ENCODE measurements around the gene TRIM41.
"Not testable (repeated sequence)": the region's sequence is repeated elsewhere in the genome, so short reads cannot be mapped to it uniquely, and the experiment has no call there.

TRIM41 gene

DNA sequence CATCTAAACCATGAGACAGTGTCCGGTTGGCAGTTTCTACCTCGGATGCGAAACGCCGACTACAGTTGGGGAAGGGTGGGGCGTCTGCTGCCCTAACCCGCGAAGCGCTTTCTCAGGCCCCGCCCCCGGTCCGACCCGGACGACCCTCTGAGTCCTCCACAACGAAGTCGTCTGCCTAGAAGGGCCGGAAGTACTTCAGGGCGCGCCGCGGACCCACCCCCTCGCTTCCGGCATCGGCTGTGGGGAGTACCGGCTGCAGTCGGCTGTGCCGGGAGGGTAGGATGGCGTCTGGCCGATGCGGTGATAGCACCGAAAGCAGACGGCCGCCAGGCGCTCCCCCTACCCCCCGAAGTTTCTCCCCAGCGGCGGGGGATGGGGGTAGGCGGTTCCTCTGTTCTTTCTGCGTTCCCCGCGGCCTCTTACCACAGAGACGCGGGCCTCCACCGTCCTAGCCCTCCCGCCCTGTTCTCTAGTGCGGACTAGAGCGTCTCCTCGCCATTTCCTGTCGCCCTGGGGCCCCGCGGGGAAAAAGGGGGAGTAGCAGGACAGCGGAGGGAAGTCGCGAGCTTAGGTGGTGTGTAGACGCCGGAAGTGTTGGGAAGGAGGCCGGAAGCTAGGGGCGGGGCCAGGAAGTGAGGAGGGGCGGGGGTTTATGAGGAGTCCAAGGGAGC, at the start of gene TRIM41:
TSS of gene TRIM41 (plus strand) at position 224 of the 671 bp plus-strand sequence. CDS start 719 bp downstream, outside the sequence.
- DNase-seq: peak; percentile 99

DNA sequence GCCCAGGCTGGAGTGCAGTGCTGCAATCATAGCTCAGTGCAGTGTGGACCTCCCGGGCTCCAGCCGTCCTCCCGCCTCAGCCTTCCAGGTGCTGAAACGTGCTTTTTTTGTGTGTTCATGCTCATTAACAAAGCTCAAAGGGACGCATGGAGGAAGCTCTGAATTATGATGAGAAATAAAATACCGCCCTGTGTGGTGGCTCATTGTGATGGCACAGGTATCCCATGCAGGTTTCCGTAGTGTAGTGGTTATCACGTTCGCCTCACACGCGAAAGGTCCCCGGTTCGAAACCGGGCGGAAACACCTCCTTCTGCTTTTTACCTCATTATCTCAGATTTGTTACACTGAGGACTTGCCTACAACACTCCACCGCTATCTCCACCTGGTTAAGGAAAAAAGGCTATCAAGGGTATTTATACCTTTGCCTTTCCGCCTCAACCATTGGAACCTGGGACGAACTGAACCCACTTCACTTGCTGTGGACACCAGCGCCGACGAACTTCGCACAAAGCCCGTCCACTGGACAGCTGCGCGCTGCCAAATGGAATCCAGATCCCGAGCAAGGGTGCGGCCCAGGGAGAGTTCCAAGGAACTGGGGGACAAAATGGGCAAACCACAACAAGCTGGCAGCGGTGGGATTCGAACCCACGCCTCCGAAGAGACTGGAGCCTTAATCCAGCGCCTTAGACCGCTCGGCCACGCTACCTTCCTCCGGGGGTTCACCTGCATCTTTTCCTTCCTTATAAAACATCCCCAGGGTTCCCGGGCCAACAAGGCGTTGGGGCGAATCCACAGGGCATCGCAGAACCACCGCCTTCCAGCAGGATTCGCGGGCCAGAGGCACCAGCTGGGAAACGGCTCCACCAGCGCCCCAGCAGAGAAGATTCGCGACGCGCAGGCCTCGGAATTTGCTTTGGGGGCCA, 49.4 kb upstream of the TRIM41 start:
- DNase-seq: peak; percentile 90

DNA sequence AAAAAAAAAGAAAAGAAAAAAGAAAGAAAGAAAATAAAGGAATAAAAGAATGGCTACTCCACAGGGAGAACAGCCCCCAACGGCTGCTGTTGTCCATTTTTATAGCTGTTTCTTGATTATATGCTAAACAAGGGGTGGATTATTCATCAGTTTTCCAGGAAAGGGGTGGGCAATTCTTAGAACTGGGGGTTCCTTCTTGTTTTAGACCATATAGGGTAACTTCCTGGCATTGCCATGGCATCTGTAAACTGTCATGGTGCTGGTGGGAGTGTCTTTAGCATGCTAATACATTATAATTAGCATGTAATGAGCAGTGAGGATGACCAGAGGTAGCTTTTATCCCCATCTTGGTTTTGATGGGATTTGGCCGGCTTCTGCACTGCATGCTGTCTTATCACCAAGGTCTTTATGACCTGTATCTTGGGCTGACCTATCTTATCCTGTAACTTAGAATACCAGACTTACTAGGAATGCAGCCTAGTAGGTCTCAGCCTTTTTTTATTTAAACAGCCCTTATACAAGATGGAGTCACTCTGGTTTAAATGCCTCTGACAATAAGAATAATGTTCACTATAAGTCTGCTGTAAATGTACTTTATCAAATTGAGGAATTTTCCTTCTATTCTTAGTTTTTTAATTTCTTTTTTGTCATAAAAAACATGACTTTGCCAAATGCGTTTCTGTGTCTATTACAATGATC, 46.7 kb upstream of the TRIM41 start:
- no peak for DNase-seq

DNA sequence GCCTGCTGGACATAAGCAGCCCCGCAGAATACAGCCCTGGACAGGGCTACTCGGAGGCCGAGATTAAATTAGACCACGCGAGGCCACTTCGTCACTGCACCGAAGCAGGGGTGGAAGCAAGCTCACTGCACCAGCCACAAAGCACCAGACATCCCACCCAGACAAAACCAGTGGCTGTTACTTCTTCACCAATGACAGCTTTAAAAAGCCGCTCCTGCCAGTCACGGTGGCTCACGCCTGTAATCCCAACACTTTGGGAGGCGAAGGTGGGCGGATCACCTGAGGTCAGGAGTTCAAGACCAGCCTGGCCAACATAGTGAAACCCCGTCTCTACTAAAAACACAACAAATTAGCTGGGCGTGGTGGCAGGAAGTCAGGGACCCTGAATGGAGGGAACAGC, 45.5 kb upstream of the TRIM41 start:
- DNase-seq: not testable (repeated sequence)

DNA sequence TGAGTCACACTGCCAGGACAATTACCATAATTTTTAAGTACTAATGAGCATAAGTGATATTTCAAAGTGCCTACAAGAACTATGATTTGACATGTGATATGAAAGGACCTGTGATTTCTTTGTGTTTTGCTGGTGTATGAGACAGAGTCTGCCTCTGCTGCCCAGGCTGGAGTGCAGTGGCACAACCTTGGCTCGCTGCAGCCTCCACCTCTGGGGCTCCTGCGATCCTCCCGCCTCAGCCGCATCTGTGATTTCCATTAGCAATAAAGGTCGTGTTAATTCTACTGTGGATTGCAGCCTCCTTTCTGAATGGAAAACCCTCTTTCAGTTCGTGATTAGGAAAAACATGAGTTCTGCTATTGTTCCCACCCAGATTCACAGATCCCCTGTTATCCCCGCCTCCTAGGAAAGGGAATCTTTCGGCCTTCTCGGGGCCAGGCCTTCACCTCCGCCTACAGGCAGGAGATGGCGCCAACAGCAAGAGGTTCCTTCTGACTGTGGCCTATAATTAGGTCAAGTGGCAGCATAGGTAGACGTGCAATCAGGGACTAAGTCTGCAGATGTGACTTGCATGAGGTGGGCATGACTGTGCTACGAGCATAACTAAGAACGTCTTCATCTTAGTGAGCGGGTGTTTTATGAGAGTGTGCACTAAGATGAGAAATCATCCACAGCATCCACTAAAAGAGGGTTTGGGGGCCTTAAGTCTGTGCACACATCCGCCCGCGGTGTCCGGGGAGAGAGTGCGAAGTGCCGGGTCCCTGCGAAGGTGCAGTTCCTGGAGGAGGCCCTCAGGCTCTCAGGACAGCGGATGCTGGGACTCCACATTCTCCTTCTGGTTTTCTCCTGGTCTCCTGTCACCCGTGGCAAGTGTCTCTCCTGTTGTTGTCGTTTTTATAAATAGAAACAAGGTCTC, 41.2 kb upstream of the TRIM41 start:
- peak; percentile 65 for DNase-seq

DNA sequence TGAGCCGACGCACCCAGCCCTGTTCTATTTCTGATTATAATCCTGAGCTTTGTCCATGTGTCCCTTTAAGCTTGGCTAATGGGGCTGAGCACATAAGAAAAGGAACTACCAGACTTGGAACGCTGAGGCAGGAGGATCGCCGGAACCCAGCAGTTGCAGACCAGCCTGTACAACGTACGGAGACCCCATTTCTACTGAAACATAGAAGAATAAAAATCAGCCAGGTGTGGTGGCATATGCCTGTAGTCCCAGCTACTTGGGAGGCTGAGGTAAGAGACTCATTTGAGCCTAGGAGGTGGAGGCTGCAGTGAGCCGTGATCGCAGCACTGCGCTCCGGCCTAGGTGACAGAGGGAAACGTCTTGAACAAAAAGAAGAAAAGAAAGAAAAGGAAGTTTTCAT, 40.4 kb upstream of the TRIM41 start:
- DNase-seq: no peak

DNA sequence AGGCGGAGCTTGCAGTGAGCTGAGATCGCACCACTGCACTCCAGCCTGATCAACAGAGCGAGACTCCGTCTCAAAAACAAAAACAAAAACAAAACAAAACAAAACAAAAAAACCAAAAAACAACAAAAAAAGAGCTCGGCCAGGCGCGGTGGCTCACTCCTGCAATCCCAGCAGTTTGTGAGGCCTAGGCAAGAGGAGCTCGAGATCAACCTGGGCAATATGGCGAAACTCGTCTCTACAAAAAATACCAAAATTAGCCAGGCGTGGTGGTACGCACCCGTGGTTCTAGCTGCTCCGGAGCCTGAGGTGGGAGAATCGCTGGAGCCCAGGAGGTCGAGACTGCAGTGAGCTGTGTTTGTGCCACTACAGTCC, 38.2 kb upstream of the TRIM41 start:
- no peak for DNase-seq

DNA sequence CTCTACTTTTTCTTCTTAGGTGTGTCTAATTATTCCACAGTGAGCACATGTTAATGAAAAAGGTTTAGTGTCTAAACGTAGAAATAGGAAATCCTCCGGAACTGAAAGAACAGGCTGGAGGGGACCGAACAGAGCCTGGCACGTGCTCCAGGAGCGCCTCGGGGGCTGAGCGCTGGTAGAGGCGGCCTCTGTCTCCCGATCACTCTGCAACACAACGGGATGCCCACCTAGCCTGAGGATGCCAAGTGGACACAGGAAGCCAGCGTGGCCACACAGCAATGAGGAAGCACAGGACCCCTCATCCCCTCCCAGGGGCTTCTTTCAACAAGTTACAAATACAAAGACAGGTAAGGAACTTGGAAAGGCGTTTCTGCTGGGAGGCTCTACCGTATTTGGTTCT, 37.5 kb upstream of the TRIM41 start:
- no peak for DNase-seq

DNA sequence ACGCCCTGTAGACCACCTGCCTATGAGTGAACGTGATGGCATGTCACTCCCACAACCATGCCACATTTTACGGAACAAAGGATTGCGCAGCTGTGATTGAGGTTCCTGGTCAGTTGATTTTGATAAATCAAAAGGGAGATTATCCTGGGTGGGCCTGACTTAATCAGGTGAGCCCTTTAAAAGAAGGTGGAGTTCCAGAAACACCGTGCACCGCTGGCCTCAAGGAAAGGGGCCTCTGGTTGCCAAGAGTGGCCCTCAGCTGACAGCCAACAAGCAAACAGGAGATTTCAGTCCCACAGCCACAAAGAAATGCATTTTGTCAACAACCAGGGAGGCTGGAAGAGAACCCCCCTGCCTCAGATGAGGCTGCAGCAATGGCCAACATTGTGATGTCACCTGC, 37.1 kb upstream of the TRIM41 start:
- no peak for DNase-seq

DNA sequence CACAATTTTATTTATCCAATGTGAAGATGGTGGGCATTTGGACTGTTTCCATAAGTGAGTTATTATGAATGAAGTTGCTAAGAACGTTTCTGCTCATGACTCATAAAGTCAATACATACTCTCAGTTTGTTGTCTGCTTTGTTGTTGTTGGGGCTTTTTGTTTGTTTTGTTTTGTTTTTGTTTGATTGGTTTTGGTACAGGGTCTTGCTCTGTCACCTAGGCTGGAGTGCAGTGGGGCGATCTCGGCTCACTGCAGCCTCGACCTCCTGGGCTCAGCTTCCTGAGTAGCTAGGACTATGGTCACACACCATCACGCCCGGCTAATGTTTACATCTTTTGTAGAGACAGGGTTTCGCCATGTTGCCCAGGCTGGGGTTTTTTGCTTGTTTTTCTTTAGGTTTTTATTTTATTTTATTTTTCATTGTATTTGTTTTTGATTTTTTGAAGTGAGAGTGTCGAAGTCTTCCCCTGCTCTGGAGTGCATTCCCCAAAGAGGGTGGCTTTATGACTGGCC, 36.0 kb upstream of the TRIM41 start:
- DNase-seq: no peak

DNA sequence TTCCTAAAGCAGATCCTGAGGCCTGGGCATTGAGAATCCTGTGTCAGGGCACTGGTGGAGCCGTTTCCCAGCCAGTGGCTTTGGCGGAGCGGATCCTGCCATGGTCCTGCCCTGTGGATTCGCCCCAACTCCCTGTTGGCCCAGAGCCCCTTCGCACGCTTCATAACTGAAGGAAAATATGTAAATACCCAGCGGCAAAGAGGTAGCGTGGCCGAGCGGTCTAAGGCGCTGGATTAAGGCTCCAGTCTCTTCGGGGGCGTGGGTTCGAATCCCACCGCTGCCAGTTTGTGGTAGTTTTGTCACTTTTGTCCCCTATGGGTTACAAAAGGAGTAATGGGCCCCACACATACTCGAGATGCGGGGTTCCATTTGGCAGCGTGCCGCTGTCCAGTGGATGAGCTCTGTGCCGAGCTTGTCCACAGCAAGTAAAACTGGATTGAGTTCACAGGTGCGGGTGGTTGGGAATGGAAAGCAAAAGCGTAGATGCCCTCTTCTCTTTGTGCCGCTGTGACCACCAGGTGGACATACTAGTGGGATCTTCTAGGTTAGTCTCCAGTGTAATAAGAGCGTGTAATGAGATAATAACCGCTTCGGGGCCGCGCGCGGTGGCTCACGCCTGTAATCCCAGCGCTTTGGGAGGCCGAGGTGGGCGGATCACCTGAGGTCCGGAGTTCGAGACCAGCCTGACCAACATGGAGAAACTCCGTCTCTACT, 35.4 kb upstream of the TRIM41 start:
- DNase-seq: peak; percentile 88

DNA sequence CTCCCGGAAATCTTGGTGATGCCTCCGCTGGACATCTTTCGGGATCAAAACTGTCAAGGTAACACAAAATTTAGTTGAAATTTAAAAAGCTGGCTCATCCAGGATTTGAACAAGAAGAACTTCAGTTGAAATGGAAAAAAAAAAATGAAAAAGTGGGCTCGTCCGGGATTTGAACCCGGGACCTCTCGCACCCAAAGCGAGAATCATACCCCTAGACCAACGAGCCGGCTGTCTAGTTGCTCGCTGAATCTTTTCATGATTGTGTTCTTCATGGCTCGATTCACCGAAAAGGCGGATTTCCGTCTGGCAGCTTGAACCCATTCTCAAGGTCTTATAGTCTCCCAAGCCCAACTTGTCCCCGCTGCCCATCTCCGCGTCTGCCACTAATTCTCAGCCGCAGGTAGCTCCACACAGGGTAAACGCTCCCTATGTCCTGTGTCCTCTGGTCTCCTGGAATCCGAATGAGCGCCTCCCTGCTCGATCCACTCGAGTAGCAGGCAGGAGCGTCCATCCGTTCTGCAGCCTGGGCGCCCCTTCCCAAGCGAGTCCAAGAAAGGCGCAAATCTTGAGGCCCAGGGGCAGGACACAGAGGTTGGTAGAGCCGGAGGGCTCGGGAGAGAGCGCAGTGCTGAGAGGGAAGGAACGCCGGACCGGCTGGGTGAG, 34.2 kb upstream of the TRIM41 start:
- DNase-seq: peak; percentile 88

DNA sequence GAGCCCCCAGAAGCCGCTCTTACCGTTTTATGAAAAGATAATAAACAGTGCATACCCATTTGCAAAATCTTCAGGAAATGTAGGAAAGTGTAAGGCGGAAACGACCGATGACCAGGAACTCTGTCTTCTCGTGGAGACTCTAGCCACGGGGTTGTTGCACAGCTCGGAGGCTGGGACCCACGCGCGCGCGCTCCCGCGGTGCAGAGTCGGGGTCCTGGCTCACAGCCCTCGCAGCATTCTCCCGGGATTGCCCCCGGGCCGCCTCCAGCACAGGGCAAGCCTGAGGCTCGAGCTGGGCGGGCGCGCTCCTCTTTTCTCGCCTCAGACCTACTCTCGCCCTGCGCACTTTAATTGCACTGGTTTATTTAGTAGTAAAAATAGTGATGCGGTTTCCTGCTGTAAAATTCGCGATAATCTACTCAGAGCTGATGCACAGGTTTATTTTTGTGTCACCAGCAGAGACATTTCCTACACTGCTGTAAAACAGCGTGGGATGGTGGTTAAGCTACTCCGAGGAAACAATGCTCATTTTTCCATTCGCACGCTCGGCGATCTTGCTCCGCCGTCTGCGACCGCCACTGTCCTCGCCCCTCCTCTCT, 33.6 kb upstream of the TRIM41 start:
- peak; percentile 79 for DNase-seq

DNA sequence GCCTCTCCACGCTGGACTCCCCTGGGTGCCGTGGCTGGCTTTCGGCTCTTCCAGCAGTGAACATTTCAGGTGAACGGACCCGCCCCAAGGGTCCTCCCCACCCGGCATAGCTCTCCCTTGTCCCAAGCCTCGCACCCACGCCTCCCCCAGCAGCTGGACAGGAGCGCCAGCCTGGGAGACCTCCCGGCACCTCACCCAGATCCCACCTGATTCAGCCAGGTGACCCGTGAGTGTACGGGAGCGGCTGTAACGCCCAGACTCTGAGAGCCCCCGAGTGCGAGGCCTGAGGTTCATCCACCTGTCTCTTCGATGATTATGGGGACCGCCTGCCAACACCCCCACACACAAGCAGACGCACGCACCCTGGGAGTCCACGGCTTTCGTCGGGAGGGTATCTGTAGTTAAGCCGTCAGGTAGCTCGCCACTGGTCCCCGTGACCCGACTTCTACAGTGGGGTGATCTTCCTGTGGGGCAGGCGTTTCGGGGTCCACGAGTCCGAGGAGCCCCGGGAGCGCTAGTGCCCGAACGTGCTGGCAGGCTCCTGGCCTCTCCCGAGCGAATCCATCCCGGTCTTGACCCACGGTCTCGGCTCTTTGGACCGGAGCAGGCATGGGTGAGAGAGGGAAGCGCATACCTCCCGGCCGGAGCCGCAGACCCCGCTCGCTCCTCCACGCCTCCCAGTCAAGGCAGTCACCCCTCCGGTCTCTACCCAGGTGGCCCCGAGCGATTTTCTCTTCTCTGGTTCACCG, 32.9 kb upstream of the TRIM41 start:
- DNase-seq: peak; percentile 61

DNA sequence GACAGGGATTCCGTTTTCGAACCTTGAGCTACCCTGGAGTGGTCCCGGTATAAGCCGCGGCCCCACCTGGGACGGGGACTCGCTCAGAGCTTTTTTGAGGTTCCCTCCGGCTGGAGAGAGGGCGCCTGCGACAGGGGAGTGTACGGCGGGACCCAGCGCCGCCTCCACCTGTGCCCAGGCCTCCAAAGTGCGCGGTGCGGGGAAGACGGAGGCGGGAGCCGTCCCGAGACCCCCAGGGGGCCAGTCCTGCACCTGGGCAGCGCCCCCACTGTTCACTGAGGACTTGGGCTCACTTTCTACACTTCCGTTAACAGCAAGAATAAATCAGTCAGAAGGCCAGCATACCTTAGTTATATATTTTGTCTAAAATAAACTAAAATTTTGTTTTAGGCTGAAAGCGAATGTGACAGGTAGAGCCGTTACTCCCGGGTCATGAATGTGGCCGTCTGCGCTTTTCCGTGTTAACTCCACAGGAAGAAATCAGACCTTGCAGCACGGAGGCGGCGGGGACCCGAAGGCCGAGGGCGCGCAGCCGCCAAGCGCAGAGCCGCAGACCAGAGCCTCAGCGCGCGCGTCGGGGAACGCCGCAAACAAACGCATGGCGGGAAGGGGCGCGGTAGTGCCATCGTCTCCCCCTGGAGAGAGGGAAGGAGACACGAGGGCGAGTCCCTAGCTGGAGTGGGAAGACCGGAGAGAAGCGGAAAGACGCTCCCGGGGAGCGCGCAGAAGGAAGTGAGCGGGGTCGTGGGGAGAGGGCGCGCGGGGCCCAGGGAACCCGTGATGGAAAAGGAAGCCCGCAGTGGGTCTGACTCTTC, 32.2 kb upstream of the TRIM41 start:
- DNase-seq: peak; percentile 66

DNA sequence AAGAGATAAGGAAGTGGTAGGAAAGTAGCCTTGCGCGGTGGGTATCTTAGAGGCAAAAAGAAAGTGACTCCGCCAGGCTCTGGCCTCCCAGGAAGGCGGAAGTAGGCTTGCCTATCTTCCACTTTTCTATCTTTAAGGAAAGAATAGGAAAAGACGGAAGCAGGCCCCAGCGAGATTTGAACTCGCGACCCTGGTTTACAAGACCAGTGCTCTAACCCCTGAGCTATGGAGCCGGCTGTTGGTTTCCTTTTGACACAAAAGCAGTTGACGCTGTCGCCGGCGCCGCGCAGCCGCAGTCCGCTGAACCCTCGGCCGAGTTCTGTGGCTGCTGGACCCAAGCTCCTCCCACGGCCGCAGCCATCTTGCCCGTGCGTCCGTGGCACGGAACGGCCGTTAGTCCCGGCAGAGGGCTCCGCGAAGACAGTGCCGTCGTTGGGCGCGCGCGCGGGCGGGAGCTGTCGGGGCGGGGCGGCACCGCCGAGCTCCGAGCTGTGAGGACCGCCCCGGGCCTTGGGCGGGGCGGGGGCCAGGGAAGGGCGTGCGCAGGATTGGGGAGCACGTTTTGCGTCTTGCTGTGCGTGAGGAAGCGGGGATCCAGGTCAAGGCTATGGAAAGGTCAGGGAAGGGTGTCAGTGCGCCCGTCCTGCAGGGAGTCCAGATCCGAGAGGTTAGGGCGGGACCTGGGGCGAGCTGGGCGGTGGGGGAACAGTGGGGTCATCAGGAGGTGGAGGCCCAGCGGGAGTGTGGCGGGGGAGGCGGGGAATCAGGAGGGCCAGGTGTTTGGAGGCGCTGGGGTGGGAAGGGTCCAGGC, 31.4 kb upstream of the TRIM41 start:
- peak; percentile 95 for DNase-seq

DNA sequence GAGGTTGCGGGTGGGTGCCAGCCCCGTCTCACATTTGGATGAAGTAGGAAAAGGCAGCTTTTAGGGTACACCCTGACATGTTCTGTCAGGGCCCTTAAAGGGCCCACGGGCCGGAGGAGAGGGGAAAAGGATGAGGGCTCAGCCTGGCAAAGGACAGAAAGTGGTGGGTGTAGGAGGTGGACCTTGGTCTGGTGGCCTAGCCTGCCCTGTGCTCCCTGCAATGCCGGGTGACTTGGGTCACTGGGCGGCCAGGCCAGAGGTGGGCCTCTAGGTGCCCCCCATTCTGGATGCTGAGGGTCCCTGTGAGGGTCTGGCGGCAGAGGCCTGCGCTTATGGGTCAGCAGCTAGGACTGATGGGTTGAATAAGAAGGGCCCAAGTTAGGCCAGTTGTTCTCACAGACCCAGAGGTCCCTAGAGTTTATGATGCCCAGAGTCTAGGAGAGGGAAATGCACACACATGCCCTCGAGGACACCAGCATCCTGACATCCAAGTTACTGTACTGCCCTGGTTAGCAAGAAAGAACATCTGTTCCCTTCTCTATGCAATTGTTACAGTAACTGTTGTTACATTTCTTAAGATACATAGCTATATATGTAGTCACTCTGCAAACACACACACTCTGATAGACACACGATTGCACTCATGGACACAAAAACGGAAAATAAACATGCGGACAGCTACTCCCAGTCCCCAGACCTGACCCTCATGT, 30.6 kb upstream of the TRIM41 start:
- DNase-seq: no peak
